Ishikawa (cell line): ENCODE data around the gene CACNA1D.

ENCODE experiments used
- EGR1 ChIP-seq: IDR thresholded peaks from 2 replicates; pipeline ENCODE4 v1.6.1; 2012
- RAD21 ChIP-seq: IDR thresholded peaks from 2 replicates; pipeline ENCODE4 v1.6.1; 2012; ENCODE audit warnings: low read depth
- REST ChIP-seq: IDR thresholded peaks from 2 replicates; pipeline ENCODE4 v1.6.1; 2012; ENCODE audit warnings: low read depth, mild to moderate bottlenecking
- TAF1 ChIP-seq: IDR thresholded peaks from 2 replicates; pipeline ENCODE4 v1.6.1; 2012; ENCODE audit warnings: low read depth, mild to moderate bottlenecking
- TEAD4 ChIP-seq: IDR thresholded peaks from 2 replicates; pipeline ENCODE4 v1.6.1; 2012
- USF1 ChIP-seq: IDR thresholded peaks from 2 replicates; pipeline ENCODE4 v1.6.1; 2012
- ZBTB7A ChIP-seq: IDR thresholded peaks from 2 replicates; pipeline ENCODE4 v1.6.1; 2012; ENCODE audit warnings: low read depth

GRCh38 chr3:53836084-53836872 lies 341.9 kb downstream of the CACNA1D start:
- TF ChIP-seq RAD21 = no peak
- no peak for TF ChIP-seq TAF1
- TF ChIP-seq TEAD4 = no peak
- TF ChIP-seq EGR1 = no peak
- TF ChIP-seq ZBTB7A = no peak
- no peak for TF ChIP-seq REST
- TF ChIP-seq USF1 = no peak
